Activated CD4-positive, alpha-beta T cell treated with anti-CD3 and anti-CD28 coated beads, Interleukin-2, amount 10 ng/mL, durations not matched to agents 24 days and 14 days (primary cell): ENCODE data around the gene CCT8. TPM values are rescaled to one million over a fixed set of nuclear protein-coding genes. Genes with fewer than 3 reads are reported as not detected.

Experiments
- DNase-seq: peaks from one replicate; pipeline ENCODE4 v3.0.0; 2022
- H3K27ac Mint-ChIP-seq: one replicate; pipeline ENCODE4 v1.8.0; 2022; ENCODE audit warnings: mild to moderate bottlenecking, mixed read lengths
- H3K27me3 Mint-ChIP-seq: one replicate; pipeline ENCODE4 v1.8.0; 2022; ENCODE audit warnings: mixed read lengths
- H3K36me3 Mint-ChIP-seq: one replicate; pipeline ENCODE4 v1.8.0; 2022; ENCODE audit warnings: low read depth, mild to moderate bottlenecking, mixed read lengths
- H3K4me1 Mint-ChIP-seq: one replicate; pipeline ENCODE4 v1.8.0; 2021; ENCODE audit warnings: mixed read lengths
- H3K4me3 Mint-ChIP-seq: one replicate; pipeline ENCODE4 v1.8.0; 2022; ENCODE audit warnings: mild to moderate bottlenecking, moderate library complexity, mixed read lengths
- H3K9me3 Mint-ChIP-seq: one replicate; pipeline ENCODE4 v1.8.0; 2021; ENCODE audit warnings: mixed read lengths
- intact Hi-C: fragments of 100-400 bp; cut with micrococcal nuclease; formaldehyde crosslinking; loops from one replicate; pipeline ENCODE4 v1.15.1; 2023
- total RNA-seq: library from RNA; stranded (reverse); gene quantifications from 2 replicates; pipeline ENCODE4 v1.2.3, GENCODE V29; 2022

Gene CCT8, protein sequence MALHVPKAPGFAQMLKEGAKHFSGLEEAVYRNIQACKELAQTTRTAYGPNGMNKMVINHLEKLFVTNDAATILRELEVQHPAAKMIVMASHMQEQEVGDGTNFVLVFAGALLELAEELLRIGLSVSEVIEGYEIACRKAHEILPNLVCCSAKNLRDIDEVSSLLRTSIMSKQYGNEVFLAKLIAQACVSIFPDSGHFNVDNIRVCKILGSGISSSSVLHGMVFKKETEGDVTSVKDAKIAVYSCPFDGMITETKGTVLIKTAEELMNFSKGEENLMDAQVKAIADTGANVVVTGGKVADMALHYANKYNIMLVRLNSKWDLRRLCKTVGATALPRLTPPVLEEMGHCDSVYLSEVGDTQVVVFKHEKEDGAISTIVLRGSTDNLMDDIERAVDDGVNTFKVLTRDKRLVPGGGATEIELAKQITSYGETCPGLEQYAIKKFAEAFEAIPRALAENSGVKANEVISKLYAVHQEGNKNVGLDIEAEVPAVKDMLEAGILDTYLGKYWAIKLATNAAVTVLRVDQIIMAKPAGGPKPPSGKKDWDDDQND
- 432 and 438 TPM in 2 replicates for total RNA-seq

- H3K4me3 Mint-ChIP-seq, result peak within 1 kb of the TSS; percentile 100
- peaks cover 47% of the 10 kb centered on the region for H3K4me1 Mint-ChIP-seq
- DNase-seq, result peak; percentile 99
- intact Hi-C loops, result loop anchor here (1.0 to 5.0 kb wide), 6 partner anchors 49 to 274 kb away; partner anchors contain the start of gene USP16
- H3K27me3 Mint-ChIP-seq, result no peaks in the 10 kb centered on the region
- H3K9me3 Mint-ChIP-seq, result no peaks in the 10 kb centered on the region
- H3K27ac Mint-ChIP-seq, result peak within 1 kb of the TSS; percentile 99
- peaks cover 31% of the 10 kb centered on the region for H3K36me3 Mint-ChIP-seq
These were observed at the start of gene CCT8 for GRCh38 chr21:29073222-29074006. TSS of gene CCT8 (minus strand) at chr21:29073648. CDS start at chr21:29073590, 58 bp downstream.

GRCh38 chr21:29121759-29122158 is 48.3 kb upstream of the CCT8 start:
- no peak overlapping the region for H3K27ac Mint-ChIP-seq
- no peak for DNase-seq
- H3K4me3 Mint-ChIP-seq, result no peak overlapping the region
- H3K9me3 Mint-ChIP-seq, result no peaks in the 10 kb centered on the region
- intact Hi-C loops, result no loop called here
- H3K27me3 Mint-ChIP-seq, result no peaks in the 10 kb centered on the region
- H3K36me3 Mint-ChIP-seq, result peaks cover 2% of the 10 kb centered on the region
- peaks cover 2% of the 10 kb centered on the region for H3K4me1 Mint-ChIP-seq

- Mint-ChIP-seq H3K27ac (no peak overlapping the region), H3K9me3 (no peaks in the 10 kb centered on the region), H3K27me3 (no peaks in the 10 kb centered on the region), H3K4me1 (peaks cover 2% of the 10 kb centered on the region), H3K36me3 (peaks cover 2% of the 10 kb centered on the region), H3K4me3 (no peak overlapping the region)
- no peak for DNase-seq
- intact Hi-C loops, result no loop called here
These were observed 44.0 kb upstream of the CCT8 start for GRCh38 chr21:29117372-29117955.

DNA sequence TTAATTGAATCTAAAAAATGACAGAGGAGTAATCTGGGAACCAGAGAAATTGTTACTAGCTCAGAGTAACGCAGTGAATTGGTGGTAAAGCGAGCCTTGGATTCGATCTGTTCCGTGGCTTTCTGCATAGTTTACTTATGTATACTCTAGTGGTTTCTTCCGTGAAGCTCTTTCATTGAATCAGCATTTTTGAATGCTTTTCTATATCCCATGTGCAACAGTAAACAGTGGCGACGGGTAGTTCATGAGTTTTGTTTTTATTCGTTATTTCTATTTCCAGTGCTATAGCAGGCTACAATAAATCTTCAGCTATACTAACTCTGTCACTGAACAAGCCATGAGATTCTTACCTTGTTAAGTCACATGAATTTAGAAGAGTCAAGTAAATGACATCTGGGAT is 42.5 kb upstream of the CCT8 start:
- Mint-ChIP-seq H3K4me3 (no peak overlapping the region), H3K36me3 (peaks cover 2% of the 10 kb centered on the region)
- intact Hi-C loops, result no loop called here

DNA sequence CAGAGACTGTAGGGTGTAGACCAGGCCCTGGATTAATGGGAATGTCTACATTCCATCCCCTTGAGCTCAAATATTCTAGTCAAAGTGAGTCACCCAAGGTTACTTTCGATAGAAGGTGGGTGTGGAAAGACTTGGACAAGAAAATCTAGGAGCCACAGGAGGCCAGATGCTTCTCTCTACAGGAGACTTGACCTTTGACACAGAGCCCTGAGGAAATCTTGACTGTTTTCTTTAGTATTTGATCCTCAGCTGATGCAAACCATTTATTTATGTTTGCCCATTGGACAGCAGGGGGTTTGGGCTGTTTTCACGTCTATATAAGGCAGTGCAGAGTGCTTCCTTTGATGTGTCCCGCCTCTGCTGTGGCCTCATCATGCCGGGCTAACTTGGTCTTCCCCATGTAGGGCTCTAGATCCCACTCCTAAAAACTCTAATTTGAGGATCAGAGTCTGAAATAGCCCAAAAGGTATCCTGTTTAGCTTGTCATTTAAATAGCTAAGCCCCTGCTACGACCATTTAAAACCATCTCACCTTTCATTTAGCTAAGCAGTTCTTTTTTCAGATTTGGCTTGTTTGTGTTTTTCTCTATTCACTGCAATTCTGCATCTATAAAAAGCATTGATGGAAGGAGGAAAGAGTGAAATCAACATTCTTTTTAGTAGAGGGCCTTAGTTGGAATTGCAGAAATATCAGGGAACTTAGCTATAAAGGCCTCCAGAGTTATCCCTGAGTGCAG is 41.5 kb upstream of the CCT8 start:
- no peak for DNase-seq
- Mint-ChIP-seq H3K27me3 (peaks cover 3% of the 10 kb centered on the region), H3K27ac (no peak overlapping the region), H3K36me3 (peaks cover 2% of the 10 kb centered on the region), H3K9me3 (no peaks in the 10 kb centered on the region), H3K4me1 (peaks cover 2% of the 10 kb centered on the region), H3K4me3 (no peak overlapping the region)
- intact Hi-C loops, result no loop called here

More for the DNA sequence above, 42.5 kb upstream of the CCT8 start:
- peaks cover 2% of the 10 kb centered on the region for H3K4me1 Mint-ChIP-seq
- DNase-seq, result no peak
- H3K27me3 Mint-ChIP-seq, result no peaks in the 10 kb centered on the region
- H3K27ac Mint-ChIP-seq, result no peak overlapping the region
- no peaks in the 10 kb centered on the region for H3K9me3 Mint-ChIP-seq

GRCh38 chr21:29105218-29105617 is 31.8 kb upstream of the CCT8 start:
- no peak overlapping the region for H3K27ac Mint-ChIP-seq
- no peaks in the 10 kb centered on the region for H3K9me3 Mint-ChIP-seq
- no peak for DNase-seq
- intact Hi-C loops, result no loop called here
- H3K36me3 Mint-ChIP-seq, result peaks cover 2% of the 10 kb centered on the region
- H3K4me3 Mint-ChIP-seq, result no peak overlapping the region
- peaks cover 3% of the 10 kb centered on the region for H3K27me3 Mint-ChIP-seq
- H3K4me1 Mint-ChIP-seq, result peaks cover 7% of the 10 kb centered on the region

- peaks cover 2% of the 10 kb centered on the region for H3K27me3 Mint-ChIP-seq
- no peak for DNase-seq
- H3K9me3 Mint-ChIP-seq, result no peaks in the 10 kb centered on the region
- H3K4me1 Mint-ChIP-seq, result peaks cover 7% of the 10 kb centered on the region
- H3K36me3 Mint-ChIP-seq, result peaks cover 5% of the 10 kb centered on the region
- intact Hi-C loops, result no loop called here
- H3K27ac Mint-ChIP-seq, result no peak overlapping the region
- no peak overlapping the region for H3K4me3 Mint-ChIP-seq
These were observed 30.8 kb upstream of the CCT8 start for GRCh38 chr21:29104239-29104708.

DNA sequence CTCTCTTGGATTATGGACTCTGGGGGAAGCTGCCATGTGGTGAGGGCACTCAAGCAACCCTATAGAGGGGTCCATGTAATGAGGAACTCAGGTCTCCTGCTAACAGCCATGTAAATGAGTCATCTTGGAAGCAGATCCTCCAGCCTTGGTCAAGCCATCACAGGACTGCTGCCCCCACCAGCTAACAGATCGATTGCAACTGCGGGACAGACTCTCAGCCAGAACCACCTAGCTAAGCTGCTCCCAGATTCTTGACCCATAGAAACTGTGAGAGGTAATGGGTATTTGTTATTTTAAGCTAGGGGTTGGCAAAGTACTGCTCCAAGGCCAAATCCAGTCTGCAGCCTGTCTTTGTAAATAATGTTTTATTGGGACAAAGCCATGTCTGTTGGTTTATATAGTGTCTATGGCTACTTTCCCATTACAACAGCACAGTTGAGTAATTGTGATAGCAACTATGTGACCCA is 29.4 kb upstream of the CCT8 start:
- DNase-seq, result no peak
- H3K4me1 Mint-ChIP-seq, result peaks cover 7% of the 10 kb centered on the region
- peaks cover 5% of the 10 kb centered on the region for H3K36me3 Mint-ChIP-seq
- H3K27ac Mint-ChIP-seq, result no peak overlapping the region
- intact Hi-C loops, result no loop called here
- peaks cover 2% of the 10 kb centered on the region for H3K27me3 Mint-ChIP-seq
- no peaks in the 10 kb centered on the region for H3K9me3 Mint-ChIP-seq
- H3K4me3 Mint-ChIP-seq, result no peak overlapping the region

DNA sequence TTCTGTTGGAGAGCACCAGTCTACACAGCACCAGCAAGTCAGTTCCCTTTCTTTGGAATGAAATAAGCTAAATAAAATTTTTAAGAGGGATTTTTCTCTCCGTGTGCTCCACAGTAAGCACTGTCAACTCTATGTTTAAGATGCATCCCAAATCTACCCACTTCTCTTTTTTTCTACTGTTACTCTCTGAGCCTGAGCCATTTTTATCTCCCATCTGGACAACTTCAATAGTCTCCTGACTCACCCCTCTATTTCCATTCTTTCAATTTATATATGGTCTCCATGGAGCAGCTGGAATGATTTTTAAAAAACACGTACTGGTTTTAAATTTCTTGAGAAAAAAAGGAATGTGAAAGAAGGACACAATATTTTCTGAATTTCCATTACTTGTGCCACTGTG is 24.7 kb upstream of the CCT8 start:
- no peak for DNase-seq
- Mint-ChIP-seq H3K9me3 (no peaks in the 10 kb centered on the region), H3K36me3 (peaks cover 7% of the 10 kb centered on the region), H3K4me3 (no peak overlapping the region), H3K27me3 (peaks cover 4% of the 10 kb centered on the region), H3K27ac (no peak overlapping the region), H3K4me1 (peaks cover 1% of the 10 kb centered on the region)
- intact Hi-C loops, result loop anchor here (10.0 kb wide), 1 partner anchor 247 kb away; no protein-coding TSS in a partner anchor

DNA sequence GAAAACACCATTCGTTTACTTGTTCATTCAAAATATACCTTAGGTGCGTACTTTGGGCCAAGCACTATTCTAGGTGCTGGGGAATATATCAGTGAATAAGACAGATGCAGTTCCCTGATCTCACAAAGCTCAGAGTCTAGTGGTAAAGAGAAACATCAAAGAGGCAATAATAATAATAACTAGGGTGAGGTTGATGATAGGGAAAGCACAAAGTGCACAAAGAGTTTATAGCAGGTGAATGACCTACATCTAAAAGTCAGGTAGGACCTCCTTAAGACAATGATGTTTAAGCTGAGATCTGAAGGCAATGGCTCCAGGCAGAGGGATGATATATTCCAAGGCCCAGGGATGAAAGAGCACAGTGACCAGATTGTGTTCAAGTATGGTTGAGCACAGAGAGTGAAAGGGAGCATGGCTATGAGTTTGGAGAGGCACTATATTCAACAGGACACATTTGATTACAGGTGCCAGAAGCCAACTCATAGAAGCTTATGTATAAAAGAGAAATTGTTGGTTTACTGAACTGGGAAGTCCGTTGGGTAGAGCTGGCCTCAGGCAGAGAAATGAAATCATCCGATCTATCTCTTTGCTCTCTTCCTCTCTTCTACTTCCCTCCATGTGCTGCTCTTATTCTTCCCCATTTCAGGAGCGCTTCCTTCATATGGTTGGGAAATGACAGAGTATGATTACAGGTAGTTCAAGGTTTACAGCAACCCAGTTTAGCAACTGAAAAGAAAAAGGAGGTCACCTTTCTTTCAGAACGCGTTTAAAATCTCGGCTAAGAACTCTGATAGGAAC is 23.0 kb upstream of the CCT8 start:
- no peak for DNase-seq
- no peaks in the 10 kb centered on the region for H3K9me3 Mint-ChIP-seq
- H3K36me3 Mint-ChIP-seq, result peaks cover 11% of the 10 kb centered on the region
- peaks cover 9% of the 10 kb centered on the region for H3K4me1 Mint-ChIP-seq
- no peak overlapping the region for H3K27ac Mint-ChIP-seq
- peaks cover 4% of the 10 kb centered on the region for H3K27me3 Mint-ChIP-seq
- intact Hi-C loops, result loop anchor here (10.0 kb wide), 1 partner anchor 248 kb away; no protein-coding TSS in a partner anchor
- H3K4me3 Mint-ChIP-seq, result no peak overlapping the region

DNA sequence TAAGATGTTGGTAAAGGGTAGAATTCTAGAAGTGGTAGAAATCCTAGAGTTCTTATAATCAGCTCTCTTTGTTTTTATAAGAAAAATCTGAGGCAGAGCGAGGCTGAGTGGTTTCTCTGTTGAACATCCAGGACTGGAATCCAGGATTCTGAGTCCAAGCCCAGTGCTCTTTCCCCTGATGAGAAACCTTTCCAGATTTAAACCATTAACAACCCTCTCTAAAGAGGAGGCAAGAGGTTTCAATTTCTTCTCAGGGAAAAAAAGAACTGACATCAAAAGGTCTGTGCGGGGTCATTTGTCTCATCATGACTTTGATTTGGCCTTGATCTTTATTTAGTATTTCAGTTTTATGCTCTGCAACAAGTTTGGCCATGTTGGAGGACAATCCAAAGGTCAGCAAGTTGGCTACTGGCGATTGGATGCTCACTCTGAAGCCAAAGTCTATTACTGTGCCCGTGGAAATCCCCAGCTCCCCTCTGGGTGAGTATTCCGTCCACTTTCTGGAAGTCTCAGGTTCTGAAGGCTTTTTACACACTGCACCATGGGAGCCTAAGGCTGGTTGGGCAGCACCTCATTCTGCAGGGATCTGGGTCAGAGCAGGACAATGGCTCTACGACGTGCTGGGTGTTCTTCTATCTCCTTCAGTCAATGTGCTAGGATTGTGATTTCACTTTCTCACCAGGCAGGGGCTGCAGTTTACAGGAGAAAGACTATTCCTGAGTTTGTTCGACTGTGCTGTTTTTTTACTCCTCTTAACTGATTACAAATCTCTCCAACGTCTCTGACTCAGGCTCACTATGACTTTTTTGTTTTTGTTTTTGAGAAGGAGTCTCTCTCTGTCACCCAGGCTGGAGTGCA is 18.9 kb upstream of the CCT8 start:
- H3K4me3 Mint-ChIP-seq, result no peak overlapping the region
- intact Hi-C loops, result loop anchor here (5.0 to 10.0 kb wide), 3 partner anchors 55 to 252 kb away; no protein-coding TSS in a partner anchor
- H3K27me3 Mint-ChIP-seq, result peaks cover 2% of the 10 kb centered on the region
- peaks cover 17% of the 10 kb centered on the region for H3K4me1 Mint-ChIP-seq
- peak overlapping the region; percentile 6 for H3K27ac Mint-ChIP-seq
- H3K9me3 Mint-ChIP-seq, result no peaks in the 10 kb centered on the region
- peaks cover 11% of the 10 kb centered on the region for H3K36me3 Mint-ChIP-seq
- DNase-seq, result no peak
